Stimulated activated CD8-positive, alpha-beta memory T cell treated with anti-CD3 and anti-CD28 coated beads, Interleukin-7, amount 100 ng/mL, for 24 hours (primary cell): ENCODE data around the gene HTRA1.

Experiments
- DNase-seq: peaks from one replicate; pipeline ENCODE4 v3.0.0-alpha.2; 2020; ENCODE audit warnings: low read depth

HTRA1 gene

DNA sequence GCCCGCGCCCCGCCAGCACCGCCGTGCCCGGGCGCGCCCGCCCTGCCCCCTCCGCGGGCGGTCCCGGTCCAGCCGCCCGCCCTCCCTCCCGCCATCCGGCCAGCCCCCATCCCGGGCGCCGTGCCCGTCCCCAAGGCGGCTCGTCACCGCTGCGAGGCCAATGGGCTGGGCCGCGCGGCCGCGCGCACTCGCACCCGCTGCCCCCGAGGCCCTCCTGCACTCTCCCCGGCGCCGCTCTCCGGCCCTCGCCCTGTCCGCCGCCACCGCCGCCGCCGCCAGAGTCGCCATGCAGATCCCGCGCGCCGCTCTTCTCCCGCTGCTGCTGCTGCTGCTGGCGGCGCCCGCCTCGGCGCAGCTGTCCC lies at the start of gene HTRA1:
Gene HTRA1, plus strand, starts transcription at position 187 of the 362 bp plus-strand sequence. Its CDS starts 100 bp downstream, at position 287.
- no peak for DNase-seq

DNA sequence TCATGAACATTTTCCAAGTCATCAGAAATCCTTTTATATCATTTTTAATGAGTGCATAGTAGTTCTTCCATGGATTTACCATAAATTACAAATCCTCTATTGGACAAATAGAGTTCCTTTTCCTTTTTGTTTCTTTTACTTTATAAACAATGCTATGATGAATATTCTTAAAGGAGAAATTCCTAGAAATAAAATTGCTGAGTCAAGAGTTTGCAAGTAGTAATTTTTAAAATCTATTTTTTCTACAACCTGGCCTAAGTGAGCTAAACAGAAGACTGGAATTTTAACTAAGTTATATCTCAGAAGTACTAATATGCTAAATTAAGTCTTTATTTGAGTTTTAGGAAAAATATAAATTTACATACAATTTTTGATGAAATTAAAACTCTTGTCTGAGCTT lies 48.0 kb upstream of the HTRA1 start:
- DNase-seq: no peak

DNA sequence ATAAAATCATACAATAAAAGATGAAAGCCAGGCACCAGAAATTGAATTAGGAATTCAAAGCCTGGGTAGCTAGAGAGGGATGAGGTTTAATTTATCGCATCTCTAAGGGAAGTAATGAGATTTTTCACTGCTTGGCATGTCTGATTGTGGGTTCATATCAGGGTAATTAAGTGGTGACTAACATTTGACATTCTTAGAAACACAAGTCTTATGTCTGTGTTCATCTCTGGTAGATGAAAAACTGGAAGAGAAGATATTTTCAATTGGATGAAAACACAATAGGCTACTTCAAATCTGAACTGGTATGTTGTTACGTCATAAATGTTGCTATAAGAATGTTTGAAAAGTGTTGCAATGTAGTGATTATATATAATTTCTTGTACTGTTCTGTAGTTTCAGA lies 43.7 kb upstream of the HTRA1 start:
- no peak for DNase-seq

DNA sequence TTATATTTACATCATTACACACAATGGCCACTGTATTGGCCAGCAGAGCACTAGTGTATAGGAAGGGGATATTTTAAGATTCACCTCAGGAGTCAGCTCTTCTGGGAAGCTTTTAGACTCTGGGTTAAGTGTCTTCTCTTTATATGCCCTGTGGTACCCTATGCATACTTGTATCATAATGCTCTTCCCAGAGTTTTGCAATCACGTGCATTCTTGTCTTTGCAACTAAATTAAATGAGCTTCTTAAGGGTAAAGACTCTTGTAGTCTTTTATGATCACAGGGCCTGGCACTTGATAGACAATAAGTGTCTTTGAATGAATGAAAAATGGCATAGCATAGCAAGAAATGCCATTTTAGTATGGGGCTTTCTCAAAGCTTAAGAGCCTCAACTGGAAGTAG lies 42.3 kb upstream of the HTRA1 start:
- no peak for DNase-seq

DNA sequence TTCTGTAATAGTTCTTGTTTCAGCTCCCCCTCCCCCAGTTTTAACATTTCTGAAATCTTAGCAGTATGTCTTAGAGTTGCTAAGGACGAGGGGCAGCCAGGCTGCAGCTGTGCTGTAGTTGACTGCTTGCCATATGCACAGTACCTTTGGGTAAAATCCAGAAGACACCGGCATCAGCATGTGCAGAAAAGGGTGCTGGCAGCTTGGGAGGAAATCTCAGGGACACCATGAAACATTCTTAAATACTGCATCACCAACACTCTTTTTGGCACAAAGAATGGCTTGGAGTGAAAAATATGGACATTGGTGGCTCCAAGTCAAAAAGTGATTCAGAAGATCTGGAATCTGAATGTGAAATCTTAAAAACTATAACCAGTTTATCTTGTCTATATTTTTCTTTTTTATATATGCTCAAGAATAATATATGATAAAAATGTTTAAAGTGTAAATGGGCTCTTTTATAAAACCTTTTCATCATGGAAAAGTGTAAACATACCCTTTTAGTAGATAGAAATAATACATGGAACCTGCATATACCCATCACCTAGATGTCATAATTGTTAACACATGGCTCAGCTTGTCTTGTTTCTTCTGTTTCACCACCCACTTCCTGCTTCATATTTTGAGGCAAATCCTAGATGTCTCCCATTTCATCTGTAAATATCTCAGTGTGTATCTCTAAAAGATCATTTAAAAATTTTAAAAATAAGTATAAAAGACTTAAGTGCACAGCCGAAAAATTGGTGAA lies 41.3 kb upstream of the HTRA1 start:
- no peak for DNase-seq

DNA sequence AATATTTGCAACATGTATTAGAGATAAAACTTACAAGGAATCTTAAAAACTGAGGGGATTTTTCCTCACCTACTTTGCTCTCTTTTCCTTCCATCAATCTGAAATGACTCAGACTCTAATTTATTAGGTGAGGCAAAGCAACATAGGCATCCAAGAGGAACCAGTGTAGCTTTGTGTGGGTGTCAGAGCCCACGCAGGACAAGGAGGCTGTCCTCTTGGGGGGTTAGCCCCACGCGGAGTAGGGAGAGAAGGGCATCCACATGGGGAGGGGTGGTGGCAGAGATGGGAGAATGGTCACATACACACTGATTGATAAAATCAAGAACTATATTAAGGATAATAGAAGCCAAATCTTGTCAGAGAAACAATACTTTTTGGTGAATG lies 40.7 kb upstream of the HTRA1 start:
- DNase-seq: no peak

DNA sequence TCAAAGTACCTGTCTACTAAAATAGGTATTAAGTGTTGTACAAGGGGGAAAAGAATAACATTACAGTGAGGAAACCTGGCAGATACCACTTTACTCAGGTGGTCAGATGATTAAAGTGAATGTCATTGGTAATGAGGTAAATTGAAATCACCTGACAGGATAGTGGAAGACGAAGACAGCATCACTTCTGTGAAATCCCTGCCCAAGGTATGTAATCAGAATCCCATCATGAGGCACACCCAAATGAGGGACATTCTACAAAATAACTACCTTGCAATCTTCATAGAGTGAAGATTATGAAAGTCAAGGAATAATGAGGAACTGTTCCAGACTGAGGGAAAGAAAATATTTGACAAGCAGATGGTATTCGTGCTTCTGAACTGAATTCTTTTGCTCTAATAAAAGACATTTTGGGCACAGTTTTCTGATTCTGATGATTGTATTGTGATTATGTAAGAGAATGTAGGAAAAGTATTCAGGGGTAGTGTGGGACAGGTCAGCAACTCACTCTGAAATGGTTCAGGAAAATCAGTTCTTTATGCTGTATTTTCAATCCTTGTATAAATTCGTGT lies 40.2 kb upstream of the HTRA1 start:
- no peak for DNase-seq

DNA sequence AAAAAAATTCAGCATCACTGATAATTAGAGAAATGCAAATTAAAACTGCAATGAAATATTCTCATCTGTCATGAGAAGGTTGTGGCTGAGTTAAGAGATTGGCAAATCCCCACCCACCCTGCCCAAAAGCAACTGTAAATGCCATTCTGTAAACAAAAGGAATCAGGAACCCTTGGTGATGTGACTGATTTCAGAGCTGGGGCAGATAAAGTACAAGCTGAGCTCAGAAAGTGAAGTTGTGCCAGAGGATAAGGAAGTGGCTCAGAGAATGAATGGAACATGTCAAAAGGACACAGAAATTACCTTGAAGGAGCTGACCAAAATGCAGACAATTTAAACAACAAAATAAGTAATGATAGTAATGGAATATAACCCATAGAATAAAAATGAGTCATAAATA lies 39.6 kb upstream of the HTRA1 start:
- no peak for DNase-seq

DNA sequence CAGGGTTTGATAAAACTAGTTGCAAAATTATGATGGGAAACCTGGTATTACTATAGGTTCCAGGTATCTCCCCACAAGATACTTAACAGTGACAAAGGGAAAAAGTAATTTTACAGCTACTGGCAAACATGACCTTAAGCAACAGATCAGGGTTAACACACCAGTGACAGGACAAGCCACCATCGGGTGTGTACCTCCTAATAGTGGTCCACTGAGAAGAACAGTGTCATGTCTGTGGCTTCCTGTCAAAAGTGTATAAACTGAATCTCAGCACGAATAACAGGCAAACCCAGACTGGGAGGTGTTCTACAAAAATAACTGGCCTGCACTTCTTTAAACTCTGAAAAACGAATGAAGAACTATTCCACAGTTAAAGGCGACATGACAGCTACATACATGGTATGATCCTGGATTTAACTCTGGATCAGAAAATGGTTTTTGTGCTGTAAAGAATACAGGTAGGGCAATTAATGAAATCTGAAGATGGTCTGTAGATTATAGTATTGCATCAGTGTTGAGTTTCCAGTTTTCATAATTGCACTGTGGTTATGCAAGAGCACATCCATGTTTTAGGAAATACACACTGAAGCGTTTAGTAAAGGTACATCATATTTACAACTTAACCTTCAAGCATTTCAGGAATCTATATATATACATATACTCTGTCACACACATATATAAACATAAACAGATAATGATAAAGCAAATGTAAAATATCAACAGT lies 38.9 kb upstream of the HTRA1 start:
- no peak for DNase-seq

DNA sequence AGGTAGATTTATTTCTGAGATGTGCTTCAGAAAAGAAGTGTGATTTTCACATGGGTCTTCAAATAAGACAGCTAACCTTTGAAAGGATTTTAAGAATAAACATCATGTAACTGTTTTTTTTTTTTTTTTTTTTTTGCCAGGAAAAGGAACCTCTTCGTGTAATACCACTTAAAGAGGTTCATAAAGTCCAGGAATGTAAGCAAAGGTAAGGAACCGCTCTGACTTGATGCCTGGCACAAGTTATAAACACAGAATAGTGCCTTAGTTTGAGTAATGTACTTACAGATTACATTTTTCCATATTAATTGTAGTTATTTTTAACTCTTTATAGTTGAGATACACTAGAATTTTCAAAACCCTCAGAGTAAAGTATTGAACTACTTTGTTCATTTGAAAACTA lies 37.3 kb upstream of the HTRA1 start:
- no peak for DNase-seq

DNA sequence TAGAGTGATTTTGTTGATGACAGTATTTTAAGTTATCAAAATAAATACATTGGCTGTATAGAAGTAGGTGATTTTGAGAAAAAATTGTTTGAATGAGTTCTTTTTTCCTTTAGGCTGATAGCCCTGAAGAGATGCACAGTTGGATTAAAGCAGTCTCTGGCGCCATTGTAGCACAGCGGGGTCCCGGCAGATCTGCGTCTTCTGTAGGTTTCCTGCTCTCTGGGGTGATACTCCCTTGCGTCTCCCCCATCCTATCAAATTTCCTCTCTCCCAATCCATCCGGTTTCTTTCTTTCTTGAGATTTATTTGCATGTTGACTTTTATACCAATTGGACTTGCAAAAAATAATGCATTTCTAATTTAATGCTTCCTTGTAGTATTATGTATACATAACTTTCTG lies 34.5 kb upstream of the HTRA1 start:
- DNase-seq: no peak

DNA sequence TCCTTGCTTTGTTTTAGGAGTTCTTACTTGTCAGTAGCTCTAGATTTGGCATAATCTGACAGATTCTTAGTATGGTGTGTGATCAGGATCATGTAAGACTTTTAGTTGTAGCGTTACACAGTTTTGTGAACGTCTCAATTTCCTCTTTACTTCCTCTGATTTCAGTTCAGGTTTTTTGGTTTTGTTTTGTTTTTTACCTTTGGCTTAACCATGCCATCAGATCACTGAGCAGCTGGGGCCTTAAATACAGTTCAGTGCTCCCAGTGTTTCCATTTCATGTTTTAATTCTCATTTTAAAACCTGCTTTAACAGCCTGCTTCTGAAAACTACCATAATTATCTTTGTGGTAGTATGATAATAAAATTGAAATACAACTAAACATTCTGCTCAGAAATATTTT lies 34.1 kb upstream of the HTRA1 start:
- no peak for DNase-seq

DNA sequence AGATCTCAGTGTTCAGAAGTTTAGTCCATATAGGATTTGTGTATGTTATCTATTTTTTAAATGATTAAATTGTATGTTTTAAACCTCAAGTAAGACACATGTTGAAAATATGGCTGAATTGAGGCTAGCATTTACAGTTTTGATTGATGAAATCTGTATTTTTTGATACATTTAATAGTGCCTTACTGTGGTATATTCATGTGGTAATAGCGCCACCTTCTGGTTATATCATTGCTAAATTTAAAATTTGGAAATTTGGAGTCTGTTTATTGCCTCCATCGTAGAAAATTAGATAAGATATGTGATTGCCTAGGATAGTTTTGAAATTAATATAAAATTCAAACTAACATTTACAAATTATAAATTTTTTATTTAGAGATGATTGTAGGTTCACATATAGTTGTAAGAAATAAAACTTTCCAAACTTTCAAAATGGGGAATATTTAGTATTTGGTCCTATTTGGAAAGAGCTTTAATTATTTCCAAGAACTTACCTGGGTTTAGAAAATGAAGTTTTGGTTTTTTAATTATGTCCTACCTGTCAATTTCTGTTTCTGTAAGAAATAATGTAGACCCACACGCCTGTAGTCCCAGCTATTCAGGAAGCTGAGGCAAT lies 26.0 kb upstream of the HTRA1 start:
- DNase-seq: no peak

DNA sequence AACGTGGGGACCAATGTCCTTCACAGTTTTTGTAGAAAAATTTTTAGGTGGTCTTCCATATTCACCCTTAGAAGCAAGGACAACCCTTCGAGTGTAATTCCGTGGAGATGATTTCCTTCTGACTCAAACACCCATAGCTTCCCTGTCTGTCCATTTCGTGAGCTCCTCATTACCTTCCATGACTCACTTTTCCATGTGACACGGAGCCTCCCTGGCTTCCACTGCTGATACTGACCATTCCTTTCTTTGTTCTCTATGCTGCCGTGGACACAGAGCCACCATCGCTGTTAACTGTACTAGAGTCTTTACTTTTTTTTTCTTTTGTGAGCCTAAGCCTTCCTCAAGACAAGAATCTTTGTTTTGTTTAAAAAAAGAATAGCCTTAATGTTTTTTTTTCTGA lies 19.4 kb upstream of the HTRA1 start:
- no peak for DNase-seq

DNA sequence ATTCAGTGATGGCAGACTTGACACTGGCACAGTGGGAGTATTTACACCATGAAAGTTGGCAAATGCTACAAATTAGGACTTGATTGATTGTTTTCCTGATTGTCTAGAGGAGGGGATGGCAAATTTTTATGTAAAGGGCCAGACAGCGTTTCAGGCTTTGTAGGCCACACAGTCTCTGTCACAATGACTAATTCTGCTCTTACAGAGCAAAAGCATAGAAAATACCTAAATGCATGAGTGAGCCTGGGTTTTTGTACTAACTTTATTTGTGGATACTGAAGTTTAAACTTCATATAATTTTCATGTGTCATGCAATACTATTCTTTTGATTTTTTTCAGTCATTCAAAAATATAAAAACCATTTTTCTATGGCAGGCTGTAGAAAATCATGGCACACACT lies 15.9 kb upstream of the HTRA1 start:
- no peak for DNase-seq

DNA sequence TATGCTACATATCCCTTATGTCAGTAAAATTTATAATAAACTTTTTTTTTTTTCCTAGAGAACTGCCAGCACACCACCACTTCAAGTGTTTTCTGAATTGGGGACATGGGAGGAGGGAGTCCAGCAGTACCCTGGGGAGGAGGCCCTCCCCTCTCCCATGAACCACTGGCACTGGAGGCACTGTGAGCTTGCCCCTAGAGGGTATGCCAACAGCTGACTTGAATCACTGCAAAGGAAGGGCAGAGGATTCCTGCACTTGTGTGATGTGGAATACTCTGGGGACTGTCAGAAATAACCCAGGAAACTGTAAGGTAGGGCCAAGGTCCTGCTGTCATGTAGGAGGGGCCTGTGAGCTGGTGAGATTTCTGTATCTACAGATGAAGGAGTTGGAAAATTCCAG lies 15.4 kb upstream of the HTRA1 start:
- DNase-seq: no peak

DNA sequence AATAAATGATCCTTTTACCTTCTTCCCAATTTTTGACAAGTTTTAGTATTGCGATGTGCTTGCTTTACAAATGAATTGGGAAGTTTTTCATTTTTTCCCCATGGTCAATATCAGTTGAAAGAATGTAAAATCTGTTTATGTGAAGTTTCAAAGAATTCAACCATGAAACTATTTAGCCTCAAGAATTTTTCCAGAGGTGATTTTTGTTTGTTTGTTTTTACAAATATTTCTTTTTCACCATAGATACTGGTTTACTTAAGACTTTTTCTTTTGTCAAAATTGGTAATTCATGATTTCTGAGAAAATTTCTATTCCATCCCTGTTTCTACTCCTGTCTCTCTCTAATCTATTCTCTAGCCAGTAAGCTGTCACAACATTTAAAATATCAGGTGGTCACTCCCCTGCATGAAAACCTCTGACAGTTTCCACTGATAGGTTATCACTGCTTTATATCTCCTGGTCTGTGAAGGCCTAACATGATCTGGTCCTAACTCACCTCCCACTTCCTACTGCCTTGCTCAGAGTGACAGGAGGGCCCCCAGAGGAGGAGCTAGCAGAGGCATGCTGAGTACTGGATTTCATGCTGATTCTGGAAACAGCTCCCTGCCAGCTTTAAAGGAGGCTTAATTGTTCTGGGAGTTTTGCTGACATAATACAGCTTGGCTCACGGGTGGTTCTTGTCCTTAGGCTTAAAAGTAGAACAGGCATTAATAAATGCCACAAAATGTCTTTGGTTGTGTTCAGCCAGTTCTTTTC lies 14.5 kb upstream of the HTRA1 start:
- no peak for DNase-seq

DNA sequence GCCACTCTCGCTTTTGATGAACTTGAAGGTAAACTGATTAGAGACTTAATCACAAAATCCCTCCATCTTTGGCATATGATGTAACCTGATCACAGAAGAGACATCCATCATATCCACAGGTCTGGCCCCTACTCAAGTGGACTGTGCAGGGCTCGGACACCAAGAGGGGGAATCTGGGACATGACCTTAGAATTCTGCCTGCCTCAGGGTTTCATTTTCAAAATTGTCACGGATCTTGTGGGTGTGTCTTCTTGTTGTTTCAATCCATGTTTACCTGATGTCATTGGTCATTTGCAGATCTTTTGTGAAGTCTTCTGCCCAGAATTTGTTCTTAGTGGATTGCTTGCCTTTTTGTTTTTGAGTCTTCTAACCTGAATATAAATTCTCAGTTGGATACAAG lies 12.8 kb upstream of the HTRA1 start:
- DNase-seq: no peak

DNA sequence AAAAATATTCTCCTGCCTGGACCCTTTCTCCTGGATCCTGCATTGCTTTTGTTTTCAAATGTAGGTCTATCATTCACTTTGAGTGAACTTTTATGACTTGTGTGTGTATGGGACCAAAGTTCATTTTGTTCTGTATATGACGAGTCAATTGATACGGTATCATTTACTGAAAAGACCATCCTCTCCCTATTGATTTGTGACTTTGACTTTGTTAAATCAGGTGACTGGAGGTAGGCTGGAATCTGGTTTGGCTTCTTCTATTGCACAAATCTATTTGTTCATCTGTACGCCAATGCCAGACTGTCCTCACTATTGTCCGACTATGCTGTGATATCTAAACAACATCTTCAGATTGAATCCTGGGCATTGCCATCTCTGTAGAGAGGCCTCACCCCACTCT lies 12.2 kb upstream of the HTRA1 start:
- DNase-seq: no peak

DNA sequence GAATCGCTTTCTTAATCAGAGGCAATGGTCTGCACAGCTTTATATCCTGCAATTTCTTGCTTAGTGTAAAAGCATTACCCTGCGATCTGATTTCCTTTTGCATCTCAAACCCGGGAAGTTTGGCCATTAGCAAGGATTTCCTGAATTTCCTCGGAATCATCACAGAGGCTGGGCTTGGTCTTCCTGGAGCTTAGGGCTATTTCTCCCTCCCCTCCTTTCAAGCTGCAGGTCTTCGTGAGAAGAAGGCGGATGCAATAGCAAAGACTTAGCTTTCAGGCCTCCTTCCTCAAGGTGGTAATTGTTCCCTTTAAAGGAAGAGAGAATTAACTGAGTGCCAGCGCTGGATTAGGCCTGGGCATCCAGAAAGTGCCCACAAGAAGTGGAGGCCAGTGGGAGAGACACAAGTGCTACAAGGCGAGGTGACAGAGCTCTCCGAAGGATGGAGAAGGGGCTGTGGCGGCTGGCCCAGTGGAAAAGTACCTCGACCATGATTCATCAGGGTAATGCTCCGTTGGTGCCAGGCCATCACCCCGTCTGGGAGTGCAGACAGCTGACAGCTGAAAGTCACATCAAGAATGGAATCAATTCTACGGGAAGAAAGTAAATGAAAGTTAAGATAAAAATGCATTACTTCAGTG lies 10.9 kb upstream of the HTRA1 start:
- no peak for DNase-seq

DNA sequence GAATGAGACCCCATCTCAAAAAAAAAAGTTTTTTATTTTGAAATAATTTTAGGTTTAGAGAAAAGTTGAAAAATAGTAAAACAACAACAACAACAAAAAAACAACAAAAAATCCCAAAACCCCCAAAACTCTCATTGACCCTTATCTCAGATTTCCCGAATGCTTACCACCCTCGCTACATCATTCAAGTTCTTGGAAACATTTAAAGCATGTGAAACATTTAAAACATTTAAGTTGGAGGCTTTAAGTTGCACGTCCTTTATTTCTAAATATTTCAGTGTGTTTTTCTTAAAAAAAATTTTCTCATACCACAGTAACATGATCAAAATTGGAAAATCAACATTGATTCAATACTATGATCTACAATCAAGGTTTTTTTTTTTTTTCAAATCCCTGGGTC lies 7.3 kb upstream of the HTRA1 start:
- DNase-seq: no peak

DNA sequence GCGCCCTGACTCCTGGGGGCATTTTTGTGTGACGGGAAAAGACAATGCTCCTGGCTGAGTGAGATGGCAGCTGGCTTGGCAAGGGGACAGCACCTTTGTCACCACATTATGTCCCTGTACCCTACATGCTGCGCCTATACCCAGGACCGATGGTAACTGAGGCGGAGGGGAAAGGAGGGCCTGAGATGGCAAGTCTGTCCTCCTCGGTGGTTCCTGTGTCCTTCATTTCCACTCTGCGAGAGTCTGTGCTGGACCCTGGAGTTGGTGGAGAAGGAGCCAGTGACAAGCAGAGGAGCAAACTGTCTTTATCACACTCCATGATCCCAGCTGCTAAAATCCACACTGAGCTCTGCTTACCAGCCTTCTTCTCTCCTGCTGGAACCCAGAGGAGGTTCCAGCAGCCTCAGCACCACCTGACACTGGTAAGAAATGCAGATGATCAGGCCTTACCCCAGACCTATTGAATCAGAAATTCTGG lies 6.7 kb upstream of the HTRA1 start, which contains the start of gene ARMS2:
Gene ARMS2, plus strand, starts transcription at position 51 of the 478 bp plus-strand sequence. Its CDS starts 75 bp downstream, at position 126.
- DNase-seq: no peak
